ENCODE results near the gene ZNF277. TPM values are rescaled to one million over a fixed set of nuclear protein-coding genes. Genes with fewer than 3 reads are reported as not detected.

Gene ZNF277
- total and polyA plus RNA-seq, 4 donors = 18.2 to 52.5 (median 27.5) TPM

- H3K4me3 ChIP-seq (ENCODE audit: low read depth, low read length) = peak overlapping the region; percentile 96
- peak overlapping the region; percentile 95 for H3K27ac ChIP-seq (ENCODE audit: low read depth, low read length)
- H3K4me1 ChIP-seq (ENCODE audit: control insufficient read depth, insufficient read depth, low read length) = no peaks in the 10 kb centered on the region
- WGBS (ENCODE audit: insufficient coverage) = under 1% methylated on average over 52 of the region's 69 CpGs
- DNase-seq (ENCODE audit: low read depth in 4 of 6, low spot score in 6 of 6) = peak in 5 of 6 donors; percentile 62 to 91 (median 72)
- H3K27me3 ChIP-seq (ENCODE audit: control insufficient read depth, insufficient read depth, low read length) = no peaks in the 10 kb centered on the region
- no peaks in the 10 kb centered on the region for H3K9me3 ChIP-seq (ENCODE audit: control insufficient read depth, insufficient read depth, low read length)
- no peaks in the 10 kb centered on the region for H3K36me3 ChIP-seq (ENCODE audit: control insufficient read depth, insufficient read depth, low read length)
Observed at GRCh38 chr7:112205343-112206237, 905 bp upstream of the ZNF277 start.

GRCh38 chr7:112206991-112207592 is 597 bp downstream of the ZNF277 start:
- Histone ChIP-seq H3K27me3 (ENCODE audit: control insufficient read depth, insufficient read depth, low read length) (no peaks in the 10 kb centered on the region), H3K9me3 (ENCODE audit: control insufficient read depth, insufficient read depth, low read length) (no peaks in the 10 kb centered on the region), H3K4me3 (ENCODE audit: low read depth, low read length) (peak overlapping the region; percentile 96), H3K36me3 (ENCODE audit: control insufficient read depth, insufficient read depth, low read length) (no peaks in the 10 kb centered on the region), H3K4me1 (ENCODE audit: control insufficient read depth, insufficient read depth, low read length) (no peaks in the 10 kb centered on the region), H3K27ac (ENCODE audit: low read depth, low read length) (peak overlapping the region; percentile 93)
- WGBS (ENCODE audit: insufficient coverage) = 0% methylated on average over 10 of the region's 14 CpGs
- peak in 4 of 6 donors; percentile 9 to 72 (median 32) for DNase-seq (ENCODE audit: low read depth in 4 of 6, low spot score in 6 of 6)

- H3K9me3 ChIP-seq (ENCODE audit: control insufficient read depth, insufficient read depth, low read length) = no peaks in the 10 kb centered on the region
- DNase-seq (ENCODE audit: low read depth in 4 of 6, low spot score in 6 of 6) = no peak
- no peaks in the 10 kb centered on the region for H3K27me3 ChIP-seq (ENCODE audit: control insufficient read depth, insufficient read depth, low read length)
- no CpG with 5 or more reads among the region's 6 CpGs for WGBS (ENCODE audit: insufficient coverage)
- no peaks in the 10 kb centered on the region for H3K36me3 ChIP-seq (ENCODE audit: control insufficient read depth, insufficient read depth, low read length)
- H3K4me3 ChIP-seq (ENCODE audit: low read depth, low read length) = no peak overlapping the region
- H3K27ac ChIP-seq (ENCODE audit: low read depth, low read length) = no peak overlapping the region
- no peaks in the 10 kb centered on the region for H3K4me1 ChIP-seq (ENCODE audit: control insufficient read depth, insufficient read depth, low read length)
Observed at GRCh38 chr7:112207765-112208164, 1.3 kb downstream of the ZNF277 start.

- WGBS (ENCODE audit: insufficient coverage) = no CpG with 5 or more reads among the region's 1 CpG
- Histone ChIP-seq H3K27ac (ENCODE audit: low read depth, low read length) (no peak overlapping the region), H3K4me1 (ENCODE audit: control insufficient read depth, insufficient read depth, low read length) (no peaks in the 10 kb centered on the region), H3K4me3 (ENCODE audit: low read depth, low read length) (no peak overlapping the region), H3K9me3 (ENCODE audit: control insufficient read depth, insufficient read depth, low read length) (no peaks in the 10 kb centered on the region), H3K27me3 (ENCODE audit: control insufficient read depth, insufficient read depth, low read length) (no peaks in the 10 kb centered on the region), H3K36me3 (ENCODE audit: control insufficient read depth, insufficient read depth, low read length) (no peaks in the 10 kb centered on the region)
- no peak for DNase-seq (ENCODE audit: low read depth in 4 of 6, low spot score in 6 of 6)
Observed at GRCh38 chr7:112211348-112211907, 4.9 kb downstream of the ZNF277 start.

GRCh38 chr7:112212571-112212970 is 6.1 kb downstream of the ZNF277 start:
- H3K4me3 ChIP-seq (ENCODE audit: low read depth, low read length) = no peak overlapping the region
- H3K27ac ChIP-seq (ENCODE audit: low read depth, low read length) = no peak overlapping the region
- H3K36me3 ChIP-seq (ENCODE audit: control insufficient read depth, insufficient read depth, low read length) = no peaks in the 10 kb centered on the region
- no peaks in the 10 kb centered on the region for H3K4me1 ChIP-seq (ENCODE audit: control insufficient read depth, insufficient read depth, low read length)
- H3K9me3 ChIP-seq (ENCODE audit: control insufficient read depth, insufficient read depth, low read length) = no peaks in the 10 kb centered on the region
- no peak for DNase-seq (ENCODE audit: low read depth in 4 of 6, low spot score in 6 of 6)
- no peaks in the 10 kb centered on the region for H3K27me3 ChIP-seq (ENCODE audit: control insufficient read depth, insufficient read depth, low read length)
- no CpG with 5 or more reads among the region's 2 CpGs for WGBS (ENCODE audit: insufficient coverage)

GRCh38 chr7:112213735-112214134 is 7.2 kb downstream of the ZNF277 start:
- no peak overlapping the region for H3K27ac ChIP-seq (ENCODE audit: low read depth, low read length)
- H3K4me3 ChIP-seq (ENCODE audit: low read depth, low read length) = no peak overlapping the region
- DNase-seq (ENCODE audit: low read depth in 4 of 6, low spot score in 6 of 6) = no peak
- H3K27me3 ChIP-seq (ENCODE audit: control insufficient read depth, insufficient read depth, low read length) = no peaks in the 10 kb centered on the region
- no peaks in the 10 kb centered on the region for H3K4me1 ChIP-seq (ENCODE audit: control insufficient read depth, insufficient read depth, low read length)
- no peaks in the 10 kb centered on the region for H3K36me3 ChIP-seq (ENCODE audit: control insufficient read depth, insufficient read depth, low read length)
- H3K9me3 ChIP-seq (ENCODE audit: control insufficient read depth, insufficient read depth, low read length) = no peaks in the 10 kb centered on the region
- no CpG with 5 or more reads among the region's 1 CpG for WGBS (ENCODE audit: insufficient coverage)

- H3K27me3 ChIP-seq (ENCODE audit: control insufficient read depth, insufficient read depth, low read length) = no peaks in the 10 kb centered on the region
- DNase-seq (ENCODE audit: low read depth in 4 of 6, low spot score in 6 of 6) = no peak
Observed at GRCh38 chr7:112214268-112214667, 7.8 kb downstream of the ZNF277 start.

GRCh38 chr7:112214883-112215282 is 8.4 kb downstream of the ZNF277 start:
- Histone ChIP-seq H3K4me3 (ENCODE audit: low read depth, low read length) (no peak overlapping the region), H3K9me3 (ENCODE audit: control insufficient read depth, insufficient read depth, low read length) (no peaks in the 10 kb centered on the region), H3K27me3 (ENCODE audit: control insufficient read depth, insufficient read depth, low read length) (no peaks in the 10 kb centered on the region), H3K27ac (ENCODE audit: low read depth, low read length) (no peak overlapping the region), H3K36me3 (ENCODE audit: control insufficient read depth, insufficient read depth, low read length) (no peaks in the 10 kb centered on the region), H3K4me1 (ENCODE audit: control insufficient read depth, insufficient read depth, low read length) (no peaks in the 10 kb centered on the region)
- no peak for DNase-seq (ENCODE audit: low read depth in 4 of 6, low spot score in 6 of 6)
- WGBS (ENCODE audit: insufficient coverage) = 87% methylated on average over 2 of the region's 2 CpGs

More at GRCh38 chr7:112214268-112214667, 7.8 kb downstream of the ZNF277 start:
- Histone ChIP-seq H3K9me3 (ENCODE audit: control insufficient read depth, insufficient read depth, low read length) (no peaks in the 10 kb centered on the region), H3K27ac (ENCODE audit: low read depth, low read length) (no peak overlapping the region), H3K4me3 (ENCODE audit: low read depth, low read length) (no peak overlapping the region), H3K4me1 (ENCODE audit: control insufficient read depth, insufficient read depth, low read length) (no peaks in the 10 kb centered on the region), H3K36me3 (ENCODE audit: control insufficient read depth, insufficient read depth, low read length) (no peaks in the 10 kb centered on the region)

- DNase-seq (ENCODE audit: low read depth in 4 of 6, low spot score in 6 of 6) = peak in 1 of 6 donors; percentile 29
- no peaks in the 10 kb centered on the region for H3K27me3 ChIP-seq (ENCODE audit: control insufficient read depth, insufficient read depth, low read length)
- no peak overlapping the region for H3K27ac ChIP-seq (ENCODE audit: low read depth, low read length)
- no peaks in the 10 kb centered on the region for H3K9me3 ChIP-seq (ENCODE audit: control insufficient read depth, insufficient read depth, low read length)
- H3K4me1 ChIP-seq (ENCODE audit: control insufficient read depth, insufficient read depth, low read length) = no peaks in the 10 kb centered on the region
- no peak overlapping the region for H3K4me3 ChIP-seq (ENCODE audit: low read depth, low read length)
- H3K36me3 ChIP-seq (ENCODE audit: control insufficient read depth, insufficient read depth, low read length) = no peaks in the 10 kb centered on the region
- no CpG with 5 or more reads among the region's 4 CpGs for WGBS (ENCODE audit: insufficient coverage)
Observed at GRCh38 chr7:112215787-112216186, 9.3 kb downstream of the ZNF277 start.
